Activated CD4-positive, alpha-beta memory T cell treated with anti-CD3 and anti-CD28 coated beads for 36 hours (primary cell): ENCODE results near the gene LTB. TPM values are rescaled to one million over a fixed set of nuclear protein-coding genes. Genes with fewer than 3 reads are reported as not detected.

ENCODE experiments used
- CTCF ChIA-PET: fragments of 350-600 bp; sonication (Branson Sonifier 250); formaldehyde crosslinking; loops from one replicate; lab custom pipeline; 2021; ENCODE audit warnings: antibody characterized with exemption, inconsistent platforms; lab: Charles Lee
- POLR2A ChIA-PET: fragments of 350-600 bp; sonication (Branson Sonifier 250); formaldehyde crosslinking; loops from one replicate; lab custom pipeline; 2021; ENCODE audit warnings: antibody characterized with exemption; lab: Charles Lee
- DNase-seq: peaks from one replicate; pipeline ENCODE4 v3.0.0-alpha.2; 2020
- H3K27ac Mint-ChIP-seq: one replicate; pipeline ENCODE4 v1.8.0; 2021; ENCODE audit warnings: mixed read lengths
- H3K27me3 Mint-ChIP-seq: one replicate; pipeline ENCODE4 v1.8.0; 2021; ENCODE audit warnings: mixed read lengths
- H3K36me3 Mint-ChIP-seq: one replicate; pipeline ENCODE4 v1.8.0; 2021; ENCODE audit warnings: mixed read lengths
- H3K4me1 Mint-ChIP-seq: one replicate; pipeline ENCODE4 v1.8.0; 2021; ENCODE audit warnings: low read depth, mixed read lengths
- H3K4me3 Mint-ChIP-seq: one replicate; pipeline ENCODE4 v1.8.0; 2021; ENCODE audit warnings: mild to moderate bottlenecking, mixed read lengths
- H3K9me3 Mint-ChIP-seq: one replicate; pipeline ENCODE4 v1.8.0; 2021; ENCODE audit warnings: mixed read lengths
- intact Hi-C: fragments of 100-400 bp; cut with micrococcal nuclease; formaldehyde crosslinking; loops from one replicate; pipeline ENCODE4 v1.15.1; 2023
- total RNA-seq, 2 experiments: library from RNA; stranded (reverse); gene quantifications; one replicate each; pipeline ENCODE4 v1.2.3, GENCODE V29; 2021

Gene LTB
- total RNA-seq, 2 experiments from 2014 or later: 161 to 164 TPM

DNA sequence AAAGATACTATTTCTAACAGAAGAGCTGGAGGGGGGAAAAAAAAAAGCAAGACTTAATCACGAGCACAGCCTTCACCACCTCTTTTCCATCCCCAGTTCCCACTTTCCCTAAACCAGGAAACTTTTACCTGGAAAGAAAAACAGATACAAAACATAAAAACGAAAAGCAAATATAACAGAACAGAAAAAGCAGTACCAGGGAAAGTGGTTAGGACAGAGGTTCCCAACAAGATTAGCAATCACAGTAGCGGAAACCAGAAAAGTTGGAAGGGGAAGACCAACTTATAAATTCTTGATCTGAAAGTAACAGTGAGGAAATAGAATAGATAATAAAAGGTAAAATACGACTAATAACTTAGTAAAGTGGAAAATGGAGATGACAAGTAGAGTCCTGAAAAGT lies 41.6 kb downstream of the LTB start:
- Mint-ChIP-seq H3K27me3 (no peaks in the 10 kb centered on the region), H3K4me1 (peaks cover 50% of the 10 kb centered on the region), H3K27ac (peak overlapping the region; percentile 93), H3K36me3 (peaks cover 51% of the 10 kb centered on the region), H3K9me3 (no peaks in the 10 kb centered on the region), H3K4me3 (peak overlapping the region; percentile 94)
- POLR2A ChIA-PET: interaction anchor here (1.1 to 3.5 kb wide), 12 partner anchors 9 to 140 kb away, joined by 3 to 32 read pairs (median 8); partner anchors contain the start of genes BAG6, CSNK2B, GPANK1 and MCCD1
- DNase-seq: no peak
- intact Hi-C loops: loop anchor here (1.0 to 5.0 kb wide), 2 partner anchors 46 to 138 kb away; partner anchors contain the start of gene MICA
- CTCF ChIA-PET: interaction anchor here (0.9 to 29.2 kb wide), 5 partner anchors 9 to 46 kb away, joined by 3 to 1658 read pairs (median 23); partner anchors contain the start of genes LST1, LTB, MICB and NCR3

DNA sequence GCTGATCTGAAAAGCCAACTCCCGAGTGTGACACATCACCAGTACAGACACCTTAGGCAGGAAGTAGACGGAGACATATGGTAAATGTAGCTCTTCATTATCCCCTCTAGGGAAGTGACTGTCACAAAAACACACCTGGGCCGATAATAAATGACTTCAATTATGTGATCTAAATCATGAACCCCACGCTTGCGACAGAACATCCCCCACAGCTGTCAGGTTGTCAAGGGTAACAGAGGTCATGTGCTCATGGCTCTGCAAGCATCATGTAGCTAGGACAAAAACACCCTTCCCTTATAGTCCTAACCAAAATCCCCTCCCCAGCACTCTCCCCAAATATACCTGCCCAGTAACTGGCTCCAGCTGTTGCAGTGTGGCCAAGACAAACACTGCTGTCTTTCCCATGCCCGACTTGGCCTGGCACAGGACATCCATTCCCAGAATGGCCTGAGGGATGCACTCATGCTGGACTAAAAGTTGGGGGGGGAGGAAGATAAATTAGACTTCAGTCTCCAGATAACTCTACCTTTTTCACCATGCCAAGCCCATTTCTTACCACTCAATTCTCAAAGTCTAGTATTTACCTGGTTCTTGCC lies 43.3 kb downstream of the LTB start:
- POLR2A ChIA-PET: interaction anchor here (0.6 kb wide), 1 partner anchor 81 kb away, joined by 3 read pairs; no protein-coding TSS in a partner anchor
- peaks cover 57% of the 10 kb centered on the region for H3K4me1 Mint-ChIP-seq

GRCh38 chr6:31535538-31536324 lies 46.5 kb downstream of the LTB start:
- H3K27me3 Mint-ChIP-seq: no peaks in the 10 kb centered on the region
- H3K27ac Mint-ChIP-seq: peak overlapping the region; percentile 40
- intact Hi-C loops: no loop called here
- CTCF ChIA-PET: interaction anchor here (1.4 kb wide), 1 partner anchor 11 kb away, joined by 5 read pairs; no protein-coding TSS in a partner anchor
- POLR2A ChIA-PET: interaction anchor here (0.6 to 2.9 kb wide), 3 partner anchors 10 to 79 kb away, joined by 3 to 9 read pairs (median 3); partner anchors contain the start of gene AIF1
- DNase-seq: no peak
- H3K9me3 Mint-ChIP-seq: no peaks in the 10 kb centered on the region
- peaks cover 85% of the 10 kb centered on the region for H3K36me3 Mint-ChIP-seq
- H3K4me1 Mint-ChIP-seq: peaks cover 63% of the 10 kb centered on the region
- H3K4me3 Mint-ChIP-seq: no peak overlapping the region

More for the DNA sequence above, 43.3 kb downstream of the LTB start:
- Mint-ChIP-seq H3K4me3 (peak overlapping the region; percentile 94), H3K9me3 (no peaks in the 10 kb centered on the region), H3K36me3 (peaks cover 67% of the 10 kb centered on the region), H3K27me3 (no peaks in the 10 kb centered on the region), H3K27ac (peak overlapping the region; percentile 93)
- intact Hi-C loops: no loop called here
- DNase-seq: peak; percentile 8
- CTCF ChIA-PET: interaction anchor here (0.8 to 29.2 kb wide), 5 partner anchors 9 to 48 kb away, joined by 3 to 1658 read pairs (median 23); partner anchors contain the start of genes LST1, LTB, MICB and NCR3

DNA sequence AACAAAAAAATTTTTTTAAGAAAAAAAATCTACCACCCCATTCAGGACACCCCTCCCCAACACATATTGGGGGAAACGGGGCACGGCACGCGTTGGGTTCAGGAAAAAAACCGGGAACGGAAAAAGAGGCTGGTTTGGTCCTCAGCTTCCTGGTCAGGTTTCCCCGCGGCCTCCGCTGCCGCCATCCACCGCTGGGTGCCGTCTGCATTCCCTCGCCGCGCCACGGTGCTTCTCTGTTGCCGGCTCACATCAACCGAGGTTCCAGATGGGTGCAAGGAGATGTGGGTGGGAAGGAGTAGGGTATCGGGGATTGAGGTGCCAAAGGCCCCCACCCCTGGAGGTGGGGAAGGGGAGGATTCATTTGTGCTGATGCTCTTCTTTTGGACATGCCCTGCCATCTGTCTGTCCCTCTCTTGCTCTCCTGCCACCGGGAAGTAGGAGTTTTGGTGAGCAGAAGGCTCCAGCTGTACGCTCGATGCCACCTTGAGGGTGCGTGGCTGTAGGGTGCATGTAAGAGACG lies 47.6 kb downstream of the LTB start:
- Mint-ChIP-seq H3K9me3 (no peaks in the 10 kb centered on the region), H3K27me3 (no peaks in the 10 kb centered on the region), H3K36me3 (peaks cover 85% of the 10 kb centered on the region), H3K4me1 (peaks cover 54% of the 10 kb centered on the region), H3K4me3 (no peak overlapping the region), H3K27ac (no peak overlapping the region)
- intact Hi-C loops: no loop called here
- DNase-seq: no peak
- ChIA-PET CTCF (interaction anchor here (1.4 kb wide), 1 partner anchor 10 kb away, joined by 5 read pairs; no protein-coding TSS in a partner anchor), POLR2A (interaction anchor here (0.8 to 2.9 kb wide), 2 partner anchors 39 to 42 kb away, joined by 3 to 9 read pairs; no protein-coding TSS in a partner anchor)

DNA sequence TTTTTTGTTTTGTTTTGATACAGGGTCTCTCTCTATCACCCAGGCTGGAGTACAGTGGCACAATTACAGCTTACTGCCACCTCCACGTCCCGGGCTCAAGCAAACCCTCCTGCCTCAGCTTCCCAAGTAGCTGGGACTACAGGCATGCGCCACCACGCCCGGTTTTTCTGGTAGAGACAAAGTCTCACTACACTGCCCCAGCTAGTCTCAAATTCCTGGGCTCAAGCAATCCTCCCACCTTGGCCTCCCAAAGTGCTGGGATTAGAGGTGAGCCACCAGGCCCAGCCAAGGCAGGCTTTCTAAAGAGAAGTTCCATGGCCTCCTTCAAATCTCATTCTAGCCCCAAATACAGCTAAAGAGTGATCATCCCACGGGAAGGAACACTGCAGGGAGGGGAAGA lies 48.2 kb downstream of the LTB start:
- peaks cover 81% of the 10 kb centered on the region for H3K36me3 Mint-ChIP-seq
- H3K9me3 Mint-ChIP-seq: no peaks in the 10 kb centered on the region
- intact Hi-C loops: no loop called here
- ChIA-PET CTCF (no interaction called here), POLR2A (interaction anchor here (0.8 to 2.9 kb wide), 2 partner anchors 39 to 41 kb away, joined by 3 to 9 read pairs; no protein-coding TSS in a partner anchor)
- no peaks in the 10 kb centered on the region for H3K27me3 Mint-ChIP-seq
- no peak overlapping the region for H3K4me3 Mint-ChIP-seq
- no peak for DNase-seq
- peaks cover 49% of the 10 kb centered on the region for H3K4me1 Mint-ChIP-seq
- H3K27ac Mint-ChIP-seq: peak overlapping the region; percentile 51

DNA sequence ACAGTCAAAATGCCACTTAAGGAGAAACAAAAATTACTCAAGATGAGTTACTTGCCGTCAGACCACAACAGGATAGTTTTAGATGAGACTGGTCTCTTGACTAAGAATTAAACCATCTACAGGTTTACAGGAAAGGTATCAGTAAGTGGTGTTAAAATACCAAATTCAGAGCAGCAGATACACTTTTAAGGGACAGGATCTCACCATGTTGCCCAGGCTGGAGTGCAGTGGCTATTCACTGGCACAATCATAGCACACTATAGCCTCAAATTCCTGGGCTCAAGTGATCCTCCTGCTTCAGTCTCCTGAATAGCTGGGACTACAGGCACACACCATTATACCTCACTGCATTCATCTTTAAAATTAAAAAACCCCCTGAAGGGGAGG lies 48.8 kb downstream of the LTB start:
- ChIA-PET CTCF (no interaction called here), POLR2A (no interaction called here)
- intact Hi-C loops: no loop called here
- H3K36me3 Mint-ChIP-seq: peaks cover 75% of the 10 kb centered on the region
- DNase-seq: no peak
- H3K9me3 Mint-ChIP-seq: no peaks in the 10 kb centered on the region
- peaks cover 43% of the 10 kb centered on the region for H3K4me1 Mint-ChIP-seq
- no peaks in the 10 kb centered on the region for H3K27me3 Mint-ChIP-seq
- peak overlapping the region; percentile 73 for H3K27ac Mint-ChIP-seq
- no peak overlapping the region for H3K4me3 Mint-ChIP-seq

- H3K9me3 Mint-ChIP-seq: no peaks in the 10 kb centered on the region
- intact Hi-C loops: no loop called here
- H3K4me1 Mint-ChIP-seq: peaks cover 39% of the 10 kb centered on the region
- no peak for DNase-seq
- H3K36me3 Mint-ChIP-seq: peaks cover 72% of the 10 kb centered on the region
- CTCF ChIA-PET: interaction anchor here (1.5 kb wide), 1 partner anchor 66 kb away, joined by 4 read pairs; no protein-coding TSS in a partner anchor
- H3K27me3 Mint-ChIP-seq: no peaks in the 10 kb centered on the region
- H3K4me3 Mint-ChIP-seq: no peak overlapping the region
- POLR2A ChIA-PET: interaction anchor here (0.5 to 1.5 kb wide), 3 partner anchors 8 to 1215 kb away, joined by 3 to 4 read pairs (median 3); no protein-coding TSS in a partner anchor
- H3K27ac Mint-ChIP-seq: peak overlapping the region; percentile 73
These were observed 49.4 kb downstream of the LTB start for GRCh38 chr6:31532644-31533454.

GRCh38 chr6:31531771-31532643 lies 50.2 kb downstream of the LTB start:
- intact Hi-C loops: no loop called here
- Mint-ChIP-seq H3K27ac (peak overlapping the region; percentile 49), H3K4me3 (no peak overlapping the region), H3K27me3 (no peaks in the 10 kb centered on the region), H3K4me1 (peaks cover 34% of the 10 kb centered on the region), H3K9me3 (no peaks in the 10 kb centered on the region), H3K36me3 (peaks cover 68% of the 10 kb centered on the region)
- ChIA-PET POLR2A (interaction anchor here (0.5 to 1.5 kb wide), 4 partner anchors 7 to 1215 kb away, joined by 3 to 8 read pairs (median 4); no protein-coding TSS in a partner anchor), CTCF (interaction anchor here (0.6 to 1.5 kb wide), 4 partner anchors 9 to 67 kb away, joined by 3 to 4 read pairs (median 3); partner anchors contain the start of gene DDX39B)
- no peak for DNase-seq

GRCh38 chr6:31531162-31531561 lies 51.1 kb downstream of the LTB start:
- peaks cover 29% of the 10 kb centered on the region for H3K4me1 Mint-ChIP-seq
- intact Hi-C loops: no loop called here
- no peaks in the 10 kb centered on the region for H3K27me3 Mint-ChIP-seq
- CTCF ChIA-PET: interaction anchor here (0.6 to 1.1 kb wide), 3 partner anchors 10 to 66 kb away, joined by 3 read pairs; partner anchors contain the start of gene DDX39B
- no peaks in the 10 kb centered on the region for H3K9me3 Mint-ChIP-seq
- no peak overlapping the region for H3K27ac Mint-ChIP-seq
- peaks cover 61% of the 10 kb centered on the region for H3K36me3 Mint-ChIP-seq
- no peak for DNase-seq
- no peak overlapping the region for H3K4me3 Mint-ChIP-seq
- POLR2A ChIA-PET: interaction anchor here (1.3 to 1.5 kb wide), 2 partner anchors 10 to 38 kb away, joined by 4 to 8 read pairs; no protein-coding TSS in a partner anchor

DNA sequence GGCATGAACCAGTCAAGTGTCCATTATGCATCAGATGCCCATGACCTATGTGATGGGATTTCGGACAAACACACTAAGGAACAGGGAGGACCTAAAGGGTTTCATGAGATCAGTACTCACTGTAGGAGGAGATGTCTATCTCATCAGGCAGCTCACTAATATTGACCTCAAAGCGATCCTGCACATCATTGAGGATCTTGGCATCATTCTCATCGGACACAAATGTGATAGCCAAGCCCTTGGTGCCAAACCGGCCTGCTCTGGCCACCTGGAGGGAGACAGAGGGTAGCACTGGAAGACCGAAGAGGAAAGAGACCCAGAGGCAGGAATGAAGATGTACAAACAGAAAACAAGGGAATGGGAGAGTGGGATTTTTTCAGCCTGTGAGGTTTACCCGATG lies 51.6 kb downstream of the LTB start:
- H3K36me3 Mint-ChIP-seq: peaks cover 56% of the 10 kb centered on the region
- H3K9me3 Mint-ChIP-seq: no peaks in the 10 kb centered on the region
- CTCF ChIA-PET: no interaction called here
- POLR2A ChIA-PET: interaction anchor here (1.3 kb wide), 1 partner anchor 10 kb away, joined by 8 read pairs; no protein-coding TSS in a partner anchor
- no peaks in the 10 kb centered on the region for H3K27me3 Mint-ChIP-seq
- no peak for DNase-seq
- H3K27ac Mint-ChIP-seq: no peak overlapping the region
- H3K4me3 Mint-ChIP-seq: no peak overlapping the region
- H3K4me1 Mint-ChIP-seq: peaks cover 26% of the 10 kb centered on the region
- intact Hi-C loops: no loop called here
